Liver (tissue), 9 donors: ENCODE measurements around the gene ACOXL. TPM values are rescaled to one million over a fixed set of nuclear protein-coding genes. Genes with fewer than 3 reads are reported as not detected.
"Not testable (repeated sequence)": the region's sequence is repeated elsewhere in the genome, so short reads cannot be mapped to it uniquely, and the experiment has no call there.

Experiments used
- DNase-seq: peaks from one replicate; pipeline ENCODE4 v3.0.0-alpha.2; 2017; ENCODE audit warnings: low spot score
- H3K27ac ChIP-seq, 2 donors: one replicate each; pipeline ENCODE4 v1.7.0; 2013; ENCODE audit warnings: inconsistent platforms in 2 of 2, low read length in 2 of 2, control low read depth in 1 of 2, low read depth in 1 of 2, mild to moderate bottlenecking in 1 of 2
- H3K27me3 ChIP-seq, 4 donors: one replicate each; pipeline versions ENCODE4 v1.6.1 to v1.7.0; 2013; ENCODE audit warnings: low read length in 3 of 4, inconsistent platforms in 1 of 4, mild to moderate bottlenecking in 1 of 4, moderate library complexity in 1 of 4; ENCODE audit not compliant: control insufficient read depth in 4 of 4, insufficient read depth in 4 of 4
- H3K36me3 ChIP-seq, 4 donors: one replicate each; pipeline versions ENCODE4 v1.6.1 to v1.7.0; 2013; ENCODE audit warnings: low read length in 3 of 4, mild to moderate bottlenecking in 3 of 4, low read depth in 1 of 4, moderate library complexity in 1 of 4; ENCODE audit not compliant: control insufficient read depth in 4 of 4, insufficient read depth in 3 of 4
- H3K4me1 ChIP-seq, 4 donors: one replicate each; pipeline versions ENCODE4 v1.6.1 to v1.7.0; 2013; ENCODE audit warnings: low read length in 3 of 4, mild to moderate bottlenecking in 3 of 4, moderate library complexity in 1 of 4; ENCODE audit not compliant: control insufficient read depth in 4 of 4, insufficient read depth in 4 of 4
- H3K4me3 ChIP-seq, 3 donors: one replicate each; pipeline versions ENCODE4 v1.6.1 to v1.7.0; 2013; ENCODE audit warnings: low read length in 3 of 3, control low read depth in 1 of 3, low read depth in 1 of 3, mild to moderate bottlenecking in 1 of 3
- H3K9ac ChIP-seq, 2 donors: one replicate each; pipeline ENCODE4 v1.7.0; 2013; ENCODE audit warnings: low read length in 2 of 2, mild to moderate bottlenecking in 2 of 2, moderate library complexity in 2 of 2, control low read depth in 1 of 2, low read depth in 1 of 2
- H3K9me3 ChIP-seq, 4 donors: one replicate each; pipeline versions ENCODE4 v1.6.1 to v1.7.0; 2013; ENCODE audit warnings: low read length in 3 of 4; ENCODE audit not compliant: control insufficient read depth in 4 of 4
- EGR1 ChIP-seq, 2 donors: IDR thresholded peaks; 2 replicates each; pipeline ENCODE4 v1.6.1; 2016 to 2018; ENCODE audit warnings: antibody characterized with exemption in 2 of 2, low read depth in 2 of 2
- HNF4A ChIP-seq, 2 donors: conservative IDR thresholded peaks; 2 replicates each; pipeline ENCODE4 v1.6.1; 2016; ENCODE audit warnings: antibody characterized with exemption in 2 of 2, mild to moderate bottlenecking in 2 of 2
- HNF4G ChIP-seq: IDR thresholded peaks from 2 replicates; pipeline ENCODE4 v1.6.1; 2016; ENCODE audit warnings: antibody characterized with exemption
- NR2F2 ChIP-seq: IDR thresholded peaks from 2 replicates; pipeline ENCODE4 v1.6.1; 2016; ENCODE audit warnings: antibody characterized with exemption
- RXRA ChIP-seq, 2 donors: IDR thresholded peaks; 2 replicates each; pipeline ENCODE4 v1.6.1; 2017 to 2018; ENCODE audit warnings: antibody characterized with exemption in 2 of 2, mild to moderate bottlenecking in 1 of 2
- SP1 ChIP-seq: IDR thresholded peaks from 2 replicates; pipeline ENCODE4 v1.6.1; 2018; ENCODE audit warnings: antibody characterized with exemption, mild to moderate bottlenecking
- TAF1 ChIP-seq: conservative IDR thresholded peaks from 2 replicates; pipeline ENCODE4 v1.6.1; 2016; ENCODE audit warnings: antibody characterized with exemption, mild to moderate bottlenecking
- ZBTB33 ChIP-seq: IDR thresholded peaks from 2 replicates; pipeline ENCODE4 v1.6.1; 2016; ENCODE audit warnings: antibody characterized with exemption
- WGBS: extraction: QIAGEN DNeasy Blood & Tissue Kit; methylation state at CpG from one replicate; pipeline ENCODE4 v1.1.7; 2013; 5-methylcytosine and 5-hydroxymethylcytosine counted together
- polyA plus RNA-seq, 2 donors: library from polyadenylated mRNA; stranded (reverse) in 1 of 2; unstranded in 1 of 2; fragments of 200-250 nt in 1 of 2; fragments of >200 nt in 1 of 2; fragmentation: Nextera tagmentation in 1 of 2; extraction: Ambion mirVana in 1 of 2; gene quantifications; one replicate each; pipeline versions ENCODE4 v1.2.1 to v1.2.3, GENCODE V29; 2013 to 2015
- total RNA-seq, 2 donors: library from RNA; depleted of rRNA; stranded (reverse); fragments of >200 nt; gene quantifications; one replicate each; pipeline ENCODE4 v1.2.3, GENCODE V29; 2014
- TF ChIP-seq, protein P1 (sequence below): fragments of 150-350 bp; IDR thresholded peaks from 2 replicates; pipeline ENCODE4 v1.5.1; 2017; ENCODE audit warnings: improper control_type of control experiment, low read depth, low read length; ENCODE audit not compliant: missing input control
- donor health status: healthy.
- donor health status: healthy.
- donor health status: healthy.
- donor health status: healthy.
- donor health status: healthy.

ACOXL gene
- total and polyA plus RNA-seq, 4 donors: 0.07 TPM; not detected in 3

DNA sequence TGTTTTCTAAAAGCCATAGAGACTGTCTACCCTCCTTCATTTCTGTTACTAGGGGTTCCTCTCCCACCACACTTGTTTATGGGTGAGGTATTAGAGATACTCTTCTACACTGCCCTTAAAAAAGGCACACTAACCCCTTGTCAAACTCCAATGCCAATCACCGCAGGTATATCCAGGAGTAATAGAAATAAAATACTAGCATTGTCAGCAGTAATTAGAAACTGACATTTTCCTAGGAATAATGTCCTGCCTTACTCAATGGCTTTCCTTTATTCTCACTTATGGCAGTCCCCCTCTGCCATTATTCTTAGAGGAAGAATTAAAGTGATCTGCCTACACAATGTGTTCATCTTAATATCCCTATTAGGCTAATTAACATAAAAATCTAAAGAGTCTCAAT is 49.5 kb upstream of the ACOXL start (continued):
- TF ChIP-seq ZBTB33: no peak

DNA sequence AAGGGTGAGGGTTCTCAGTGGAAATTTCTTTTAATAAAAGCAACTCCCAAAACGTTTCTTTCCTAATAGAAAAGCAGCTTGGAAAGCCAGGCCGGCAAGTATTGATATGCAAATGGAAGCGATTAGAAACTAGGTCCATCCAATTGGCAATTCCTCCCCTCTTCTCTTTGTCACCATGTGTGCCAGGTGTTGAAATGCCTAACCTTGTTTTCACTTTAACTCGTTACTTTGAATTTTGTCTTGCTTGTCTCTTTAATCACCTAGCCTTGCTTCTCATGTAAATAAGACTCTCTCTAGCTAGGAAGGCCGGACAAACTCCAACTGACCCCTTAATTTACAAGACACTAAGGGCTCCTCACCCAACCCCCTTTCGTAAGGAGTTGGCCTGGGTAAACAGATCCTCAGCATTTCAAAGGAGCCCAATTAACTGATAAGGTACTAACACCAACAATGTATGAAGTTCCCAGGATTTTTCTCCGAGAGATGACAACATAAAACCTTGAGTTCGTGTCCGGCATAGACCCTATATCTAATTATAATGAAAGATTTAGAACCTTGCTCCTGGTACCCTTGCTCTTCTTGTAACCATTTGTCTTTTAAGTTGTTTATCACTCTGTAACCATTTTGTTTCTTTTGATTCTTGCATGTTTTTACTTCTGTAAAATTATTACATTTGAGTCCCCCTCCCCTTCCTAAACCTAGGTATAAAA is 44.4 kb upstream of the ACOXL start:
- 70% methylated on average over 9 of the region's 9 CpGs for WGBS
- DNase-seq, H3K4me3 ChIP-seq, H3K27me3 ChIP-seq, H3K4me1 ChIP-seq, H3K9ac ChIP-seq, H3K27ac ChIP-seq, H3K36me3 ChIP-seq, H3K9me3 ChIP-seq: not testable (repeated sequence)

- DNase-seq: no peak
- TF ChIP-seq SP1 (no peak), ZBTB33 (no peak), TAF1 (no peak), NR2F2 (no peak), RXRA (IDR thresholded peaks at IDR 0.05) (no peak), HNF4G (no peak), EGR1 (IDR thresholded peaks at IDR 0.05; ENCODE audit: low read depth in 2 of 2) (no peak), HNF4A (conservative IDR thresholded peaks at IDR 0.05) (no peak)
- TF ChIP-seq, protein P1, sequence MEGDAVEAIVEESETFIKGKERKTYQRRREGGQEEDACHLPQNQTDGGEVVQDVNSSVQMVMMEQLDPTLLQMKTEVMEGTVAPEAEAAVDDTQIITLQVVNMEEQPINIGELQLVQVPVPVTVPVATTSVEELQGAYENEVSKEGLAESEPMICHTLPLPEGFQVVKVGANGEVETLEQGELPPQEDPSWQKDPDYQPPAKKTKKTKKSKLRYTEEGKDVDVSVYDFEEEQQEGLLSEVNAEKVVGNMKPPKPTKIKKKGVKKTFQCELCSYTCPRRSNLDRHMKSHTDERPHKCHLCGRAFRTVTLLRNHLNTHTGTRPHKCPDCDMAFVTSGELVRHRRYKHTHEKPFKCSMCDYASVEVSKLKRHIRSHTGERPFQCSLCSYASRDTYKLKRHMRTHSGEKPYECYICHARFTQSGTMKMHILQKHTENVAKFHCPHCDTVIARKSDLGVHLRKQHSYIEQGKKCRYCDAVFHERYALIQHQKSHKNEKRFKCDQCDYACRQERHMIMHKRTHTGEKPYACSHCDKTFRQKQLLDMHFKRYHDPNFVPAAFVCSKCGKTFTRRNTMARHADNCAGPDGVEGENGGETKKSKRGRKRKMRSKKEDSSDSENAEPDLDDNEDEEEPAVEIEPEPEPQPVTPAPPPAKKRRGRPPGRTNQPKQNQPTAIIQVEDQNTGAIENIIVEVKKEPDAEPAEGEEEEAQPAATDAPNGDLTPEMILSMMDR: no peak
- Histone ChIP-seq H3K27me3 (no peaks in the 10 kb centered on the region), H3K9me3 (no peaks in the 10 kb centered on the region), H3K9ac (no peak overlapping the region), H3K4me1 (peaks cover 0 to 7% (median 4%) of the 10 kb centered on the region in 4 donors), H3K36me3 (no peaks in the 10 kb centered on the region), H3K4me3 (no peak overlapping the region), H3K27ac (no peak overlapping the region)
- 73% methylated on average over 5 of the region's 5 CpGs for WGBS
These were observed 43.7 kb upstream of the ACOXL start for GRCh38 chr2:110688594-110689091.
